SK-N-SH treated with all-trans-retinoic acid at 6 μM for 48 hours (cell line): ENCODE results near the gene MKKS.

Source experiments
- ATAC-seq: fragments of 200-7000 bp; cut with Tn5 transposase; 3 replicates; pipeline ENCODE4 v1.9.1; 2020; ENCODE audit warnings: mild to moderate bottlenecking, moderate library complexity
- ARNTL ChIP-seq: fragments of 450-650 bp; formaldehyde crosslinking; IDR thresholded peaks from 2 replicates; pipeline ENCODE4 v1.5.0; 2020; ENCODE audit warnings: low read depth, mild to moderate bottlenecking, moderate library complexity, borderline replicate concordance
- BACH2 ChIP-seq: fragments of 250-450 bp; sonication (Bioruptor Pico); IDR thresholded peaks from 2 replicates; pipeline ENCODE4 v1.9.0; 2021; ENCODE audit warnings: mild to moderate bottlenecking, borderline replicate concordance
- CREB5 ChIP-seq: fragments of 250-450 bp; sonication (Bioruptor Pico); IDR thresholded peaks from 2 replicates; pipeline ENCODE4 v1.5.1; 2020; ENCODE audit warnings: low read depth, mild to moderate bottlenecking, moderate library complexity
- CSDC2 ChIP-seq: fragments of 250-450 bp; sonication (Bioruptor Pico); IDR thresholded peaks from 2 replicates; pipeline ENCODE4 v1.5.0; 2020; ENCODE audit warnings: mild to moderate bottlenecking, moderate library complexity
- ESRRG ChIP-seq: fragments of 250-450 bp; sonication (Bioruptor Pico); IDR thresholded peaks from 2 replicates; pipeline ENCODE4 v1.6.1; 2021; ENCODE audit warnings: mild to moderate bottlenecking
- GLIS3 ChIP-seq: fragments of 250-450 bp; sonication (Bioruptor Pico); IDR thresholded peaks from 2 replicates; pipeline ENCODE4 v1.5.0; 2020; ENCODE audit warnings: mild to moderate bottlenecking, moderate library complexity
- OSR1 ChIP-seq: fragments of 250-450 bp; sonication (Bioruptor Pico); IDR thresholded peaks from 2 replicates; pipeline ENCODE4 v1.8.0; 2022; ENCODE audit warnings: moderate library complexity, mild to moderate bottlenecking, inconsistent platforms
- POU6F1 ChIP-seq: fragments of 250-450 bp; sonication (Bioruptor Pico); IDR thresholded peaks from 2 replicates; pipeline ENCODE4 v1.8.0; 2021; ENCODE audit warnings: low read depth, mild to moderate bottlenecking, moderate library complexity, borderline replicate concordance
- PPARA ChIP-seq: fragments of 250-450 bp; sonication (Bioruptor Pico); IDR thresholded peaks from 2 replicates; pipeline ENCODE4 v1.5.0; 2020; ENCODE audit warnings: mild to moderate bottlenecking, borderline replicate concordance
- RARB ChIP-seq: fragments of 250-450 bp; sonication (Bioruptor Pico); IDR thresholded peaks from 2 replicates; pipeline ENCODE4 v1.8.0; 2021; ENCODE audit warnings: mild to moderate bottlenecking, moderate library complexity
- SNAI2 ChIP-seq: fragments of 250-450 bp; sonication (Bioruptor Pico); IDR thresholded peaks from 2 replicates; pipeline ENCODE4 v1.5.0; 2020; ENCODE audit warnings: mild to moderate bottlenecking, moderate library complexity
- TCF4 ChIP-seq: fragments of 250-450 bp; sonication (Bioruptor Pico); IDR thresholded peaks from 2 replicates; pipeline ENCODE4 v1.8.0; 2021; ENCODE audit warnings: mild to moderate bottlenecking, moderate library complexity, borderline replicate concordance
- TOX ChIP-seq: fragments of 250-450 bp; sonication (Bioruptor Pico); IDR thresholded peaks from 2 replicates; pipeline ENCODE4 v1.8.0; 2021; ENCODE audit warnings: mild to moderate bottlenecking, moderate library complexity, borderline replicate concordance
- TSHZ2 ChIP-seq: fragments of 250-450 bp; sonication (Bioruptor Pico); IDR thresholded peaks from 2 replicates; pipeline ENCODE4 v1.5.0; 2020; ENCODE audit warnings: mild to moderate bottlenecking, moderate library complexity
- ZC3H10 ChIP-seq: fragments of 250-450 bp; sonication (Bioruptor Pico); IDR thresholded peaks from 2 replicates; pipeline ENCODE4 v1.5.1; 2021; ENCODE audit warnings: mild to moderate bottlenecking, moderate library complexity
- ZFP3 ChIP-seq: fragments of 250-450 bp; sonication (Bioruptor Pico); IDR thresholded peaks from 2 replicates; pipeline ENCODE4 v1.5.0; 2020; ENCODE audit warnings: mild to moderate bottlenecking, moderate library complexity
- ZFP30 ChIP-seq: fragments of 450-650 bp; formaldehyde crosslinking; IDR thresholded peaks from 2 replicates; pipeline ENCODE4 v1.5.0; 2022; ENCODE audit warnings: mild to moderate bottlenecking, moderate library complexity
- ZNF565 ChIP-seq: fragments of 450-650 bp; formaldehyde crosslinking; conservative IDR thresholded peaks from 2 replicates; pipeline ENCODE4 v1.5.0; 2020; ENCODE audit warnings: low read depth, mild to moderate bottlenecking, moderate library complexity
- ZNF70 ChIP-seq: fragments of 450-650 bp; formaldehyde crosslinking; IDR thresholded peaks from 2 replicates; pipeline ENCODE4 v1.5.0; 2020; ENCODE audit warnings: mild to moderate bottlenecking, moderate library complexity
- ZNF8 ChIP-seq: fragments of 450-650 bp; formaldehyde crosslinking; IDR thresholded peaks from 2 replicates; pipeline ENCODE4 v1.5.0; 2020; ENCODE audit warnings: mild to moderate bottlenecking, moderate library complexity
- TF ChIP-seq, protein P1 (sequence below): fragments of 250-450 bp; sonication (Bioruptor Pico); IDR thresholded peaks from 2 replicates; pipeline ENCODE4 v1.5.1; 2021; ENCODE audit warnings: mild to moderate bottlenecking, moderate library complexity

MKKS gene

GRCh38 chr20:10478205-10478604 is 44.2 kb upstream of the MKKS start:
- no peak for TF ChIP-seq TCF4
- TF ChIP-seq GLIS3 (CRISPR knock-in tag) = no peak
- TF ChIP-seq BACH2 (CRISPR knock-in tag) = no peak
- no peak for TF ChIP-seq POU6F1 (CRISPR knock-in tag)
- no peak for TF ChIP-seq TSHZ2 (CRISPR knock-in tag)
- no peak for TF ChIP-seq CSDC2 (CRISPR knock-in tag)
- no peak for TF ChIP-seq ZC3H10
- no peak for TF ChIP-seq OSR1 (CRISPR knock-in tag)
- TF ChIP-seq TOX (CRISPR knock-in tag) = no peak
- TF ChIP-seq, protein P1, sequence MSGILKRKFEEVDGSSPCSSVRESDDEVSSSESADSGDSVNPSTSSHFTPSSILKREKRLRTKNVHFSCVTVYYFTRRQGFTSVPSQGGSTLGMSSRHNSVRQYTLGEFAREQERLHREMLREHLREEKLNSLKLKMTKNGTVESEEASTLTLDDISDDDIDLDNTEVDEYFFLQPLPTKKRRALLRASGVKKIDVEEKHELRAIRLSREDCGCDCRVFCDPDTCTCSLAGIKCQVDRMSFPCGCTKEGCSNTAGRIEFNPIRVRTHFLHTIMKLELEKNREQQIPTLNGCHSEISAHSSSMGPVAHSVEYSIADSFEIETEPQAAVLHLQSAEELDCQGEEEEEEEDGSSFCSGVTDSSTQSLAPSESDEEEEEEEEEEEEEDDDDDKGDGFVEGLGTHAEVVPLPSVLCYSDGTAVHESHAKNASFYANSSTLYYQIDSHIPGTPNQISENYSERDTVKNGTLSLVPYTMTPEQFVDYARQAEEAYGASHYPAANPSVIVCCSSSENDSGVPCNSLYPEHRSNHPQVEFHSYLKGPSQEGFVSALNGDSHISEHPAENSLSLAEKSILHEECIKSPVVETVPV (CRISPR knock-in tag) = no peak
- TF ChIP-seq CREB5 (CRISPR knock-in tag) = no peak
- no peak for TF ChIP-seq ZNF8 (CRISPR knock-in tag)
- no peak for TF ChIP-seq ZNF70 (CRISPR knock-in tag)
- no peak for TF ChIP-seq PPARA
- TF ChIP-seq ZFP3 = no peak
- TF ChIP-seq ARNTL = no peak
- TF ChIP-seq RARB (CRISPR knock-in tag) = no peak
- no peak for TF ChIP-seq ESRRG
- TF ChIP-seq SNAI2 (CRISPR knock-in tag) = no peak
- TF ChIP-seq ZFP30 (CRISPR knock-in tag) = no peak
- no peak for ATAC-seq

DNA sequence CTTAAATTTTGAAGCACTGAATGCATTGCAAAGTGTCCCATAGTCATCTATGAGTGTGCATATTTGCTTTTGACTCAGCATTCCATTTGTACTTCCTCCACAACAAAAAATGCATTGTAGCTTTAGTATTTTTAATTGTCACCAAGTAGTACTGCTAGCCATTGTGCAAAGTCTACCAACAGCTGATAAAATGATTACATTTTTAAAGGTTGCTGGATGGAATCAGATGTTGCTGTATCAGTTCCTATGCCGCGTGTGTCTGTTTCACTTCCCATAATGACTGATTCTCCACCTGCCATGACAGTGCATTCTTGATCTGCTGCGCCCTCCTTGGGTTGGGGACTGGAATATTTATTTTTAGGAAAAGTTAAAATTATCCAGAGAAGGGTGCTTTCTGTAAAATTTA is 42.3 kb upstream of the MKKS start:
- ATAC-seq = no peak

More for the DNA sequence above, 42.3 kb upstream of the MKKS start:
- no peak for TF ChIP-seq ZNF565 (CRISPR knock-in tag)
- TF ChIP-seq ZNF8 (CRISPR knock-in tag) = no peak
- no peak for TF ChIP-seq ZFP3
- TF ChIP-seq GLIS3 (CRISPR knock-in tag) = no peak
- no peak for TF ChIP-seq TSHZ2 (CRISPR knock-in tag)
- TF ChIP-seq, all 23 proteins: peak for 0
